Dedifferentiated amniotic fluid mesenchymal stem cell (primary cell): ENCODE data around the gene CFAP57.
A peak's percentile ranks its signal among the peaks of the same experiment; 100 is the strongest.

Experiments used
- DNase-seq: peaks from one replicate; pipeline ENCODE4 v3.0.0-alpha.2; 2016; ENCODE audit errors: extremely low spot score

CFAP57 gene

DNA sequence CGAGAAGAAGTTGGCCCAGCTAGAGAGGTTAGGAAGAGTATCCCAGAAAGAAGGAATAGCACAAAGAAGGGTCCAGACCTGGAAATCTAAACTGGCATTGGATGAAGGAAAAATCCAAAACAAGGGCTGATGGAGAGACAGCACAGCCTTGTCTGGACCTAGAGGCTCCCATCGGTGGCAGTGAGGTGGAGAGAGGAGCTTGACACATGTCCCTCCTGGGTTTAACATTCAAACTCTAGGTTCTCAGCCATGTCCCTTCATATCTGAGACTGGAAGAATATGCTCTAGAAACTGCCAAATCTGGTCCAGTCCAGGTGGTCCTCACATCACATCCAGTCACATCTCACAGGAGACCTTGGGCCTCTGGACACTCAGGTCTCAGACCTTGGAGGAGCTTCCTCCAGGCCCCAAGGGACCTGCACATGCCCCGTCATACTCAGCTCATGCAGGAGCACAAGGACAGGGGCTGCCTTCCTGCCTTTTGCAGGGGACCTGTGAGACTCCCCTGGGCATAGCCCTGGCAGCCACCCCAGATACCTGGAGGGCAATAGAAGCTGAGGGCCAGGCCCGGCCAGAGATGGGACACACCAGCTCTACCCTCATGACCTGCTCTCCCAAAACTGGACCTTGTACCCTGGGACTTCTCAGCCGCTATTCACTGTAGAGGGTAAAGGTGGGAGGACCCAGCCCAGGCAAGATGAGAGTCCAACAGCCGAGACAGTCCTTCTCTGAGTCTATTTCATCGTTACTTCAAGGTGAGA, 105.2 kb downstream of the CFAP57 start:
- DNase-seq, result no peak

DNA sequence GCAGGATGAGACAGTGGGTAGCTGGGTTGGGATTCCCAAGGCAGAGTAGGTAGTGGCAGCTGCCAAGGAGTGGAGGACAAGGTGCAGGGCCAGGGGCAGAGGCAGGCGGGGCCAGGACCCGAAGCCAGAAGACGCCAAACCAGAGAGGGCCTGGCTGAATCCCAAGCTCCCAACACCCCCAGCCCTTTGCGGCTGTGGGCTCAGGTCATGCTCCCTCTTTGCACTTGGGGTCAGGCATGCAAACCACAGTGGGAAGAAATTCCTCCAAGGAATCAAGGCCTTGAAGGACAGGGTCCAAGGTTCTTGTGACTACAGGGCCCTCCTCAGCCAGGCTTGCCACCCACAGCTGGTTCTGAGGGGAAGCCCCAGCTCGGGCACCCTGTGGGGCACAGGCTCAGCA, 107.0 kb downstream of the CFAP57 start:
- DNase-seq, result no peak

GRCh38 chr1:43279666-43280065, 107.5 kb downstream of the CFAP57 start:
- DNase-seq, result no peak

- no peak for DNase-seq
These were observed 108.6 kb downstream of the CFAP57 start for GRCh38 chr1:43280692-43281091.

DNA sequence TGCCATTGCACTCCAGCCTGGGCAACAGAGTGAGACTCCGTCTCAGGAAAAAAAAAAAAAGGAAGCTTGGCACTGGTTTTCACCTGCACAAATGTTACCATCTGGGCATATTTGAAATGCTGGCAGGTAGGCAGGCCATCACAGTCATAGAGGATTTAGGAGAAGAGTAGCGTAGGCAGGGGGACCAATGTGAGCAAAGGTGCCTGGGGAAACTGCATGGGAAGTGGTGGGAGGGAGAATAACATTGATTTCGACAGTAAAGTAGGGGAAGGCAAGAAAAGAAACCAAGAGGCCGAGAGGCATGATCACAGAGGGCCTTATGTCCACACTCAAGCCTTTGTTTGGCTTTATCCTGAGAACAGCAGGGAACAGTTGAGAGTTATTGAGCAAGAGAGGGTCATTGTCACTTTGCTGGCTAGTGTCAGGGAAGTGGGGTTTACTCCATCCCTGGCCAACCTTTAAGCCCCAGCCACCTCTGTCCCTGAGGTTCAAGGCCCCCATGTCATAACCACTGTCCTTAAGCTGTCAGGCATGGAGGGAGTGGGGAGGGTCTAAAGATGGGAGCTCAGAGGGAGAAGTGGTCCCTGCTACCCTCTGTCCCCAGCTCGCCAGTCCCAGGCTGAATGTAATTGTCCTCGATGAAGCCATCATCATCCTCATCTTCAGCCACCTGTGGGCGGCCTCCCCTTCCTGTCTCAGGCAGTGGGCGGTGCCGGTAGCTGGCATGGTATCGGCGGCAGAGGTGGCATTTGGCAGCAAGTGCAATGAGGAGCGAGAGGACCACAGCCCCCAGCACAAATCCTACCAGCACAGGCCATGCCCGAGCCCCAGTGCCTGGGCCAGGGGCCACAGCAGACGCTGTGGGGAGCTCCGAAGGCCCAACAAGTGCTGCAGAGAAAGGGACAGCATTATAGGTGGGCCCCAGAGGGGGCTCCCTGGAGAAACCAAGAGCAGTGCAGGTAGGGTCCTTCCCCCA, 110.4 kb downstream of the CFAP57 start:
- no peak for DNase-seq

DNA sequence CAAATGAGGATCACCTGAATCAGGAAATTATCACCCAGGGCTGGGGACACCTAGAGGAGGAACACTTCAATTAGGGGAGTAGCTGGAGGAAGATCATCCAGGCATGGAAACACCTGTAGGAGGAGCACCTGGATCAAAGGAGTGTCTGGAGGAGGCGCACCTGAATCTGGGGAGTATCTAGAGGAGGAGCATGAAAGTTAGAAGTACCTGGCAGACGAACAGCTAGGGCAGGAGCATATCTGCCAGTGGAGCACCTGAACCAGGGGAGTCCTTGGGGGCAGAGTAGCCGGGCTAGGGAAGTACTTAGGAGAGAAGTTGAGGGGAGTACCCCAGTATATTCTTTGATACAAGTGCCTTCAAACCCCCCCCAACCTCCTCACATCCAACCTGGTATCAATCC, 111.9 kb downstream of the CFAP57 start:
- no peak for DNase-seq

DNA sequence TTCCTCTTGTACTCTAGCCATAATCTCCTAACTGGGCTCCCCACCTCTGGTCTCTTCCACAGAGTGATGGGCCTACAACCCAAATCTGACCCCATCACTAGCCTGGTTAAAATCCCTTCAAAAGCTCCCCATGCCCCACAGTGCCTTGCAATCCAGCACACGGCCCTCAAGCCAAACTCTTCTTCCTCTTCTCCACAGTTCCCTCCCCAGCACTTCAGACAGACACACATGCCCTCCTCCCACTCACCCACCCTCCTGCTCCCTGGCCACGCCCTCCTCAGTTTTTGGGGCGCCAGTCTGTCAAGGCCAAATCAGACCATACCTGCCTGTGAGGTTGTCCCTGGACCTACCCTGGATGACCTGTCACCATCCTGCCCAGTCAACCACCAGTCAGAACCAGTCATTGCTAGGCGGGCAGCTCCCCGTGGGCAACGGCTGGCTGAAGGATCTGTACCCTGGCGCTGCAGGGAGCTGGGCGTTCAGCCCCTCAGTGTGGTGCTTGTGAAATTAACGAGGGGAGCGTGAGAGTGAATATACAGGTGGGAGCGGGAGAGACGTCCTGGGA, 112.5 kb downstream of the CFAP57 start:
- DNase-seq, result no peak

- no peak for DNase-seq
These were observed 113.3 kb downstream of the CFAP57 start, which contains the start of gene C1orf210 for GRCh38 chr1:43285269-43285990. Gene C1orf210, minus strand, starts transcription at chr1:43285581. Its CDS starts 2,311 bp downstream, at chr1:43283270.

GRCh38 chr1:43286115-43286514, 114.0 kb downstream of the CFAP57 start:
- no peak for DNase-seq

DNA sequence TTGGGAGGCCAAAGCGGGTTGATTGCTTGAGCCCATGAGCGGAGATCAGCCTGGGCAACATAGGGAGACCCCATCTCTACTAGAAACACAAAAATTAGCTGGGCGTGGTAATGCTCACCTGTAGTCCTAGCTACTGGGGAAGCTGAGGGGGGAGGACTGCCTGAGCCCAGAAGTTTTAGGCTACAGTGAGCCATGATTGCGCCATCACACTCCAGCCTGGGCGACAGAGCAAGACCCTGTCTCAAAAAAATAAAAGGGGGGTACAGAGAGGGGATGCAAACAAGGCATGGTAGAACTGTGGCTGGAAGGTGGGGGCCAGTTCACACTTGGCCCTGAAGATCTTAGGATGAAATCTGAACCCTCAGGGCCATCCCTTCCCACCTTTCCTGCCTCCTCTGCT, 114.4 kb downstream of the CFAP57 start:
- no peak for DNase-seq

- no peak for DNase-seq
These were observed 116.1 kb downstream of the CFAP57 start for GRCh38 chr1:43288058-43288784.

GRCh38 chr1:43288785-43289706, 116.9 kb downstream of the CFAP57 start:
- DNase-seq, result no peak

- DNase-seq, result no peak
These were observed 120.1 kb downstream of the CFAP57 start for GRCh38 chr1:43292216-43292615.

- DNase-seq, result no peak
These were observed 120.5 kb downstream of the CFAP57 start for GRCh38 chr1:43292679-43293078.

- DNase-seq, result no peak
These were observed 121.0 kb downstream of the CFAP57 start for GRCh38 chr1:43293176-43293575.

GRCh38 chr1:43293896-43294760, 122.0 kb downstream of the CFAP57 start:
- peak; percentile 47 for DNase-seq

DNA sequence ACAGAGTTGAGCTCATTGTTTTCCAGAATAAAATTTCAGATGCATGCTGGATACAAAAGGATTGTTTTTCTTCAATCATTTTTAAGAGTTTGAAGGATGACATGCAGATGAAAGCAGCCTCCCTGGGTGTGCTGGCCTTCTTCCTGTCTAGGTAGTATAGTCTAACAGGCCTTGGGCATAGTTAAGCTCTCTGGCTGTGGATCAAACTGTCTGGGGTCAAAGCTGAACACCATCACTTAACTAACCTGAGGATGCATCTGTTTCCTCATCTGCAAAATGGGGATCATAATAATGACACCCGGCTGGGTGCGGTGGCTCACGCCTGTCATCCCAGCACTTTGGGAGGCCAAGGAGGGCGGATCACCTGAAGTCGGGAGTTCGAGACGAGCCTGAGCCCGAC, 122.6 kb downstream of the CFAP57 start:
- no peak for DNase-seq

GRCh38 chr1:43296207-43296606, 124.1 kb downstream of the CFAP57 start:
- DNase-seq, result peak; percentile 61

DNA sequence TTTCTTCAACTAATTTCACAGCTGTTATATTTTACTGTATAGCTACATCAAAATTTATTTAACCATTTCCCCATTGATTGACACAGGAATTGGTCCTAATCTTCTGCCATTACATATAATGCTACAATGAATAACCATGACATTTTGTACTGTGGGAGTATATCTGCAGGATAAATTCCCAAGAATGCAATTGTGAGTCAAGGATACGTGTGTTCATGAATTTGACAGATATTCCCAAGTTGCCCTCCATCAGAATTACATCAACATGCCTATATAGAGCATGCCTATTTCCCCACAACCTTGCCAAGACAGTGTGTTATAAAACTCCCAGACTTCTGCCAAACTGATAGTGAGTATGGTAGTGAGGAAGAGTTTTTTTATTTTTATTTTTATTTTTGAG, 125.9 kb downstream of the CFAP57 start:
- DNase-seq, result no peak
